ENCODE data around the gene EPHB3.
"Not testable (repeated sequence)": the region's sequence is repeated elsewhere in the genome, so short reads cannot be mapped to it uniquely, and the experiment has no call there.

Gene EPHB3

DNA sequence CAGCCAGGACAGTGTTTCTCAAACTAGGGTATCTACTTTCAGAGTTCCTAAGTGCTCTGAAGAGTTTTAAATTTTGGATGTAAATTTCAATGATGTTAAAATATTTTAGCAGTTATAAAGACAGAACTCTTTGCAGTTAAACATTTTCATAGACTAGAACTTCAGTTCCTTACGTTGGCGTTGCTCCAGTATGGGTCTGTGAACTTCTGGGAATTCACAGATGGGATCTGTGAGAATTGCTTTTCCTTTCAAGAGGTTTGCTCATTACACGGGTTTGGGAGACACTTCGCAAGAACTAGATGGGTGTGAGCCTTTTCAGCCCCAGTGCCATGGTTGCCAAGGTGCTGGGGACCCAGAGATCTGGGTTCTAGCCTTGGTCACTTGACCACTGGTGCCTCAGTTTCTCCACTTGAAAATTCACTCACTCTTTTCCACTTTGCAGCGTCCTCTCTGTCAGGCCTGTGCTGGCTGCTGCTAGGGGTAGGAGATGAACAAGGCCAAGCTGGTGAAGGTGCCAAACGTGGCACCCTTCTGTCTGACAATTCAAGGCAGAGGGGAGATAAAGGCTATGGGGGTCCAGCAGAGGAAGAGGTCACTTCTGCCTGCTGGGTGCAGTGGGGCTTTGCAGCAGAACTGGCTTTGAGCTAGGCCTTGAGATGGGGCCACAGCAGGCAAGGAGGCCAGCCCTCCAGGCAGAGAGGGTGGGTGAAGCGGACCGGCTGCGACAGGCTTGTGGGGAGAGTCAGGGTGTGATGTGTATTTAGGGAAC lies 48.1 kb downstream of the EPHB3 start:
- H3K9me3 ChIP-seq (ENCODE audit: severe bottlenecking): no peaks in the 10 kb centered on the region
- no peak for DNase-seq
- H3K27me3 ChIP-seq (ENCODE audit: insufficient read depth, low read depth, severe bottlenecking): no peaks in the 10 kb centered on the region
- no peaks in the 10 kb centered on the region for H3K36me3 ChIP-seq
- no peak overlapping the region for H3K27ac ChIP-seq
- TF ChIP-seq, protein P1, sequence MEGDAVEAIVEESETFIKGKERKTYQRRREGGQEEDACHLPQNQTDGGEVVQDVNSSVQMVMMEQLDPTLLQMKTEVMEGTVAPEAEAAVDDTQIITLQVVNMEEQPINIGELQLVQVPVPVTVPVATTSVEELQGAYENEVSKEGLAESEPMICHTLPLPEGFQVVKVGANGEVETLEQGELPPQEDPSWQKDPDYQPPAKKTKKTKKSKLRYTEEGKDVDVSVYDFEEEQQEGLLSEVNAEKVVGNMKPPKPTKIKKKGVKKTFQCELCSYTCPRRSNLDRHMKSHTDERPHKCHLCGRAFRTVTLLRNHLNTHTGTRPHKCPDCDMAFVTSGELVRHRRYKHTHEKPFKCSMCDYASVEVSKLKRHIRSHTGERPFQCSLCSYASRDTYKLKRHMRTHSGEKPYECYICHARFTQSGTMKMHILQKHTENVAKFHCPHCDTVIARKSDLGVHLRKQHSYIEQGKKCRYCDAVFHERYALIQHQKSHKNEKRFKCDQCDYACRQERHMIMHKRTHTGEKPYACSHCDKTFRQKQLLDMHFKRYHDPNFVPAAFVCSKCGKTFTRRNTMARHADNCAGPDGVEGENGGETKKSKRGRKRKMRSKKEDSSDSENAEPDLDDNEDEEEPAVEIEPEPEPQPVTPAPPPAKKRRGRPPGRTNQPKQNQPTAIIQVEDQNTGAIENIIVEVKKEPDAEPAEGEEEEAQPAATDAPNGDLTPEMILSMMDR (IDR thresholded peaks at IDR 0.05; ENCODE audit: low read depth, low read length): no peak
- H3K4me3 ChIP-seq (ENCODE audit: low read depth, low read length): no peak overlapping the region

DNA sequence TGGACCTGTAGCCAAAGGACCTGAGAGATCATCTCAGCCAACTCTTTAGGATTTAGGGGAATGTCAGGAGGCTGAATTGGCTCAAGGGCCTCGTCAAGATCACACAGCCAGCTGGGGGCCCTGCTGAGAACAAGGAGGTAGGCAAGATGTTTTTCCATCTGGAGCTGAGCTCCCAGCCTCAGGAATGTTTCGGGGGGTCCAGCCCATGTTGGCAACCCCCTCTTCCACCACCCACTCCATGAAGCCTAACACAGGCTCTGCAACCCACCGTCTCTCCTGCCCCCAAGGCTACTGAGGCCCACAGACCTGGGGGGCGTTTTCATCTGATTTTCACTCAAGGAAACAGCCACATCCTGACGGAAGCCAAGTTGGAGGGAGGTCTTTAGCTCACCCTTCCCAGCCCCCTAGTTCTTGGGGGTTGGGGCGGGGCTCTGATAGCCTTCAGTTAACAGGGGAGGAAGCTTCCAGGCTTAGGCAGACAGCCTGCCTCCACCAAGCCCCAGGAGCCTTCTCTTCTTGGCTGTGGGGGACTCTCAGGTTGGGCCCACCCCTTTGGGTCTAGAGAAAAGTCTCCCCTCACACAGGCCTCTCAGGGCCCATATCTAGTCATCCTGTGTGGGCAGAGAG lies 48.8 kb downstream of the EPHB3 start:
- no peak for DNase-seq

DNA sequence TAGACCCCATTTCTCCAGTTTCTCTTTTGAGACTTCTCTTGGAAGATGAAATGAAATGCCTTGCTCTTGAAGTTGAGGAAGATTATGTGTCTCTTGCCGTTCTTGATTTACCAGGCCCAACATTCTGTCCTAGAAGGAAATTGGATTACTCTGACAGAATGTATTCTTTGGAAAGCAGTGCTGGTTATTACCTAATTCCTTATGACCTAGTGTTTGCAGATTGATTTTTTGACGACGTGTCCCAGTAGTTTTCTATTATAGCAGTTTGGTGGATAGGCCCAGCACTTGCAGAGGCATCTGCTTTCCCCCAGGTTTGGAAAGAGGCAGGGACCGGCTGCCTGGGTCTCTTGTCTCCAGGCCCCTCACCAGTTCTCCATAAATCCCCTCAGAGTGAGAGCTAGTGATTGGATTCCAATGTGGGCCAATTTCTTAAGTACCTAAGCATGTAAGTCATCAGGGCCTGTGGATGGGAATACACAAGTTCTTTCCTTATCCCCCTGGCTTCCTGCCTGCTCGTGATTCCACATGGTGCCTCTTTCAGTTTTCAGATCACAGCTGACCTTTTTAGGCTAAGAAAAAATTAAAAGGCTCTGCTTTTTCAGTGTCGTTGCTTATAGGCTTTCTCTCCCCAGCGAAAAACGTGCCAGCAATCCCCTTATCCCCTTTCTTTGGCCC lies 50.2 kb downstream of the EPHB3 start:
- no peaks in the 10 kb centered on the region for H3K9me3 ChIP-seq (ENCODE audit: severe bottlenecking)
- H3K4me3 ChIP-seq (ENCODE audit: low read depth, low read length): no peak overlapping the region
- TF ChIP-seq, protein P1 (IDR thresholded peaks at IDR 0.05; ENCODE audit: low read depth, low read length): no peak
- no peaks in the 10 kb centered on the region for H3K36me3 ChIP-seq
- no peaks in the 10 kb centered on the region for H3K27me3 ChIP-seq (ENCODE audit: insufficient read depth, low read depth, severe bottlenecking)
- no peak for DNase-seq
- no peak overlapping the region for H3K27ac ChIP-seq

More for the DNA sequence above, 48.8 kb downstream of the EPHB3 start:
- Histone ChIP-seq H3K4me3 (ENCODE audit: low read depth, low read length) (no peak overlapping the region), H3K9me3 (ENCODE audit: severe bottlenecking) (no peaks in the 10 kb centered on the region), H3K36me3 (no peaks in the 10 kb centered on the region), H3K27ac (no peak overlapping the region), H3K27me3 (ENCODE audit: insufficient read depth, low read depth, severe bottlenecking) (no peaks in the 10 kb centered on the region)
- TF ChIP-seq, protein P1 (IDR thresholded peaks at IDR 0.05; ENCODE audit: low read depth, low read length): no peak

DNA sequence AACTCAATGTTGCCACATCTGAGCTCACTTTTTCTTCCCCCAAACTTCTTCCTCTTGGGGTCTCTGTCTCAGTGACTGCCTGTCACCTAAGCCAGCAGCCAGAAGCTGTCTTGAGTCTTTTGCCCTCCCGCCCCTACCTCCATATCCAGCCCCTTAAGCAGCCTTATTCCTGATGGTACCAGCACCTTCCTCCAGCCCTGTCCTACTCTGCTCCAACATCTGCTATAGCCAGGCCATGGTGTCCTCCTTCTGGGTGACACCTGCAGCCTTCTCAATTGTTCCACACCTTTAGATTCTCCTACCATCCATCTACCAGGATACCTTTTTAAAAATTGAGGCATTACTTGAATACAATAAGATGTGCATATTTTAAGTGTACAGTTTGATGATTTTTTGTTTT lies 53.8 kb downstream of the EPHB3 start:
- no peaks in the 10 kb centered on the region for H3K27me3 ChIP-seq (ENCODE audit: insufficient read depth, low read depth, severe bottlenecking)
- no peak overlapping the region for H3K4me3 ChIP-seq (ENCODE audit: low read depth, low read length)
- no peaks in the 10 kb centered on the region for H3K36me3 ChIP-seq
- no peak for DNase-seq
- H3K9me3 ChIP-seq (ENCODE audit: severe bottlenecking): no peaks in the 10 kb centered on the region
- H3K27ac ChIP-seq: no peak overlapping the region
- TF ChIP-seq, protein P1 (IDR thresholded peaks at IDR 0.05; ENCODE audit: low read depth, low read length): no peak

DNA sequence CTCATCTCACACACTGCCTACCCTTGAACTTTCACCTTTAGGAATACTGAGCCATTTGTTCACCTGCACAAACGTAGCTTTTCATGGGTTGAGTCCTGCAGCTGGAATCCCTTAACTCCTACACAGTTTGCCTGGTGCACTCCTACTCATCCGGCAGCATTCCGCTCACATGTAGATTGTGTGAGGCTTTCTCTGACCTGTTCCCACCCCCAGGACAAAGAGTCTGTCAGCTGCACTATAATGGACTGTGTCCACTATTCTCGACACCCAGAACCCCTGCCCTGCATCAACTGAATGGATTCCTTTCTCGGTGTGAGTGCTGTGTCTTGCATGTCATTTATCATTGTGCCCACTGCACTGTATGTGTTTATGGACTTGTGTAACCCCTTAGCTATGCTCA lies 54.9 kb downstream of the EPHB3 start:
- Histone ChIP-seq H3K36me3 (no peaks in the 10 kb centered on the region), H3K27ac (no peak overlapping the region), H3K27me3 (ENCODE audit: insufficient read depth, low read depth, severe bottlenecking) (no peaks in the 10 kb centered on the region), H3K9me3 (ENCODE audit: severe bottlenecking) (no peaks in the 10 kb centered on the region), H3K4me3 (ENCODE audit: low read depth, low read length) (no peak overlapping the region)
- TF ChIP-seq, protein P1 (IDR thresholded peaks at IDR 0.05; ENCODE audit: low read depth, low read length): no peak
- DNase-seq: no peak

DNA sequence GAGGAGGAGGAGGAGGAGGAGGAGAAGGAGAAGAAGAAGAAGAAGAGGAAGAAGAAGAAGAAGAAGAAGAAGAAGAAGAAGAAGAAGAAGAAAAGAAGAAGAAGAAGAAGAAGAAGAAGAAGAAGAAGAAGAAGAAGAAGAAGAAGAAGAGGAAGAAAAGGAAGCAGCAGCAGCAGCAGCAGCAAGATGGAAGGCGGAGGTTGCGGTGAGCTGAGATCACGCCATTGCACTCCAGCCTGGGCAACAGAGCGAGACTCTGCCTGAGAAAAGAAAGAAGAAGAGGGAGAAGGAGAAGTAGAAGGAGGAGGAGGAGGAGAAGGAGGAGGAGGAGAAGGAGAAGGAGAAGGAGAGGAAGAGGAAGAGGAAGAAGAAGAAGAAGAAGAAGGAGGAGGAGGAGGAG lies 55.7 kb downstream of the EPHB3 start:
- H3K27me3 ChIP-seq (ENCODE audit: insufficient read depth, low read depth, severe bottlenecking); H3K4me3 ChIP-seq (ENCODE audit: low read depth, low read length); H3K9me3 ChIP-seq (ENCODE audit: severe bottlenecking); DNase-seq; H3K27ac ChIP-seq; H3K36me3 ChIP-seq: not testable (repeated sequence)

All from WERI-Rb-1 (cell line).